HepG2 (cell line): ENCODE data around the gene B3GNT9. TPM values are rescaled to one million over a fixed set of nuclear protein-coding genes. Genes with fewer than 3 reads are reported as not detected.

ENCODE experiments used
- BCL6 ChIP-seq: IDR thresholded peaks from 2 replicates; pipeline ENCODE4 v1.6.1; 2016; ENCODE audit warnings: missing genetic modification reagents, missing compliant biosample characterization
- DBP ChIP-seq: sonication (generic); formaldehyde crosslinking; IDR thresholded peaks from 2 replicates; pipeline ENCODE4 v1.4.0; 2020; ENCODE audit warnings: missing genetic modification reagents; ENCODE audit errors: not compliant biosample characterization
- DMTF1 ChIP-seq: sonication (generic); formaldehyde crosslinking; IDR thresholded peaks from 2 replicates; pipeline ENCODE4 v1.4.0; 2020; ENCODE audit warnings: mild to moderate bottlenecking, missing genetic modification reagents
- FOXK2 ChIP-seq: fragments of 450-650 bp; IDR thresholded peaks from 2 replicates; pipeline ENCODE4 v1.6.1; 2016
- HNRNPLL ChIP-seq: fragments of 200-400 bp; formaldehyde crosslinking; IDR thresholded peaks from 2 replicates; pipeline ENCODE4 v1.6.1; 2017; ENCODE audit warnings: mild to moderate bottlenecking, low read depth, low read length; ENCODE audit not compliant: poor library complexity, severe bottlenecking
- ISL2 ChIP-seq: sonication (generic); formaldehyde crosslinking; IDR thresholded peaks from 2 replicates; pipeline ENCODE4 v1.5.0; 2020; ENCODE audit warnings: missing genetic modification reagents
- KLF16 ChIP-seq, 2 experiments: sonication (generic) in 1 of 2; formaldehyde crosslinking in 1 of 2; IDR thresholded peaks; 2 replicates each; pipeline versions ENCODE4 v1.6.1 to v1.8.0; 2016 to 2023; ENCODE audit warnings: missing genetic modification reagents in 2 of 2, missing compliant biosample characterization in 1 of 2
- MAF1 ChIP-seq: sonication (generic); formaldehyde crosslinking; IDR thresholded peaks from 2 replicates; pipeline ENCODE4 v1.5.0; 2020; ENCODE audit warnings: missing genetic modification reagents, borderline replicate concordance
- MTA3 ChIP-seq: sonication (generic); formaldehyde crosslinking; IDR thresholded peaks from 2 replicates; pipeline ENCODE4 v1.4.0; 2020; ENCODE audit warnings: missing genetic modification reagents
- PRPF4 ChIP-seq: fragments of 200-400 bp; formaldehyde crosslinking; IDR thresholded peaks from 2 replicates; pipeline ENCODE4 v1.6.1; 2016; ENCODE audit warnings: low read length, low read depth; ENCODE audit not compliant: poor library complexity, severe bottlenecking
- RARA ChIP-seq: IDR thresholded peaks from 2 replicates; pipeline ENCODE4 v1.6.1; 2016; ENCODE audit warnings: missing genetic modification reagents, missing compliant biosample characterization
- SETDB1 ChIP-seq: sonication (generic); formaldehyde crosslinking; IDR thresholded peaks from 2 replicates; pipeline ENCODE4 v1.5.1; 2020; ENCODE audit warnings: missing genetic modification reagents, mild to moderate bottlenecking, borderline replicate concordance
- TCF7 ChIP-seq: sonication (generic); IDR thresholded peaks from 2 replicates; pipeline ENCODE4 v1.6.1; 2016; ENCODE audit warnings: antibody characterized with exemption, low read depth
- TGIF2 ChIP-seq: IDR thresholded peaks from 2 replicates; pipeline ENCODE4 v1.6.1; 2016; ENCODE audit warnings: control low read depth, missing compliant biosample characterization
- U2AF1 ChIP-seq: fragments of 200-400 bp; formaldehyde crosslinking; optimal IDR thresholded peaks from 2 replicates; pipeline ENCODE3; 2017; ENCODE audit warnings: mild to moderate bottlenecking, low read depth, low read length
- XRCC5 ChIP-seq: fragments of 200-400 bp; formaldehyde crosslinking; optimal IDR thresholded peaks from 2 replicates; pipeline ENCODE3; 2017; ENCODE audit warnings: mild to moderate bottlenecking, low read length
- ZBTB33 ChIP-seq: sonication (generic); formaldehyde crosslinking; IDR thresholded peaks from 2 replicates; pipeline ENCODE4 v1.4.0; 2020; ENCODE audit warnings: missing genetic modification reagents
- ZNF224 ChIP-seq: sonication (generic); formaldehyde crosslinking; IDR thresholded peaks from 2 replicates; pipeline ENCODE4 v1.5.0; 2020; ENCODE audit warnings: mild to moderate bottlenecking, missing genetic modification reagents
- ZNF350 ChIP-seq: sonication (generic); formaldehyde crosslinking; IDR thresholded peaks from 2 replicates; pipeline ENCODE4 v1.4.0; 2020; ENCODE audit warnings: mild to moderate bottlenecking, low read depth, missing genetic modification reagents, borderline replicate concordance
- ZNF441 ChIP-seq: sonication (generic); formaldehyde crosslinking; IDR thresholded peaks from 2 replicates; pipeline ENCODE4 v1.7.0; 2021; ENCODE audit warnings: missing genetic modification reagents, borderline replicate concordance
- ZNF619 ChIP-seq: sonication (generic); formaldehyde crosslinking; IDR thresholded peaks from 2 replicates; pipeline ENCODE4 v1.4.0; 2020; ENCODE audit warnings: mild to moderate bottlenecking, missing genetic modification reagents
- ZNF768 ChIP-seq: sonication (generic); formaldehyde crosslinking; IDR thresholded peaks from 2 replicates; pipeline ENCODE4 v1.4.0; 2020; ENCODE audit warnings: missing genetic modification reagents
- ZSCAN5A ChIP-seq: sonication (generic); formaldehyde crosslinking; IDR thresholded peaks from 2 replicates; pipeline ENCODE4 v1.8.0; 2022; ENCODE audit warnings: mild to moderate bottlenecking, missing genetic modification reagents, borderline replicate concordance
- polyA plus RNA-seq, 8 experiments: library from polyadenylated mRNA; depleted of rRNA in 3 of 8; stranded (reverse) in 7 of 8; unstranded in 1 of 8; fragments of >200 nt; fragmentation: Illumina TruSeq in 4 of 8; extraction: Trizol in 4 of 8; gene quantifications; 2 replicates each; pipeline versions ENCODE4 v1.2.1 to v1.2.3, GENCODE V29; 2011 to 2016; ENCODE audit warnings: low read depth in 4 of 8, missing spikeins in 1 of 8, mixed read lengths in 1 of 8; ENCODE audit not compliant: insufficient read depth in 1 of 8
- total RNA-seq, 5 experiments: library from RNA; depleted of rRNA; stranded (reverse); fragments of >200 nt; fragmentation: Illumina TruSeq; extraction: Trizol; gene quantifications; 2 replicates each; pipeline ENCODE4 v1.2.3, GENCODE V29; 2016; ENCODE audit warnings: low read depth in 1 of 5

The B3GNT9 gene
- total and polyA plus RNA-seq, 2 of the 13 experiments (the other 11 are each of a cell fraction or from before 2014, with no cell fraction given): 1.5 to 3.1 TPM

GRCh38 chr16:67183627-67184452 is 33.0 kb upstream of the B3GNT9 start, which contains the start of gene MATCAP1 (continued):
- TF ChIP-seq PRPF4 (no peak), HNRNPLL (peak; percentile 82), TGIF2 (CRISPR knock-in tag) (peak; percentile 67), SETDB1 (CRISPR knock-in tag) (no peak), BCL6 (CRISPR knock-in tag) (peak; percentile 63), MAF1 (CRISPR knock-in tag) (peak; percentile 85; the same call in 1 of the 2 replicates), RARA (CRISPR knock-in tag) (peak; percentile 58), FOXK2 (peak; percentile 37; the same call in 1 of the 2 replicates), ZNF619 (0 out of 2 replicates have a peak, but pooled peaks have one; percentile 72), XRCC5 (peak; percentile 82), DBP (CRISPR knock-in tag) (peak; percentile 20), ZNF350 (CRISPR knock-in tag) (peak; percentile 88; the same call in 1 of the 2 replicates), ZNF224 (CRISPR knock-in tag) (peak; percentile 25; the same call in 1 of the 2 replicates), ZBTB33 (no peak), ZSCAN5A (CRISPR knock-in tag) (0 out of 2 replicates have a peak, but pooled peaks have one; percentile 13), ZNF441 (CRISPR knock-in tag) (0 out of 2 replicates have a peak, but pooled peaks have one; percentile 60), KLF16 (CRISPR knock-in tag; IDR thresholded peaks at IDR 0.05) (peak in 1 of 2 experiments; percentile 98; a peak in 2 of 4 replicates), ZNF768 (CRISPR knock-in tag) (peak; percentile 79; the same call in 1 of the 2 replicates), MTA3 (CRISPR knock-in tag) (no peak), DMTF1 (CRISPR knock-in tag) (no peak), TCF7 (no peak), U2AF1 (peak; percentile 76), ISL2 (CRISPR knock-in tag) (peak; percentile 61)
